OCI-LY3 (cell line): ENCODE measurements around the gene SNX25.

ENCODE experiments used
- EZH2phosphoT487 ChIP-seq: fragments of 200-600 bp; shearing (Covaris generic); IDR thresholded peaks from 2 replicates; pipeline ENCODE4 v1.6.1; 2018; ENCODE audit warnings: antibody characterized with exemption, mixed run types, low read depth
- TF ChIP-seq, protein P1 (sequence below): fragments of 200-600, 300-600 bp; sonication (generic); IDR thresholded peaks from 2 replicates; pipeline ENCODE4 v1.5.1; 2014; ENCODE audit warnings: antibody characterized with exemption, low read length, low read depth

DNA sequence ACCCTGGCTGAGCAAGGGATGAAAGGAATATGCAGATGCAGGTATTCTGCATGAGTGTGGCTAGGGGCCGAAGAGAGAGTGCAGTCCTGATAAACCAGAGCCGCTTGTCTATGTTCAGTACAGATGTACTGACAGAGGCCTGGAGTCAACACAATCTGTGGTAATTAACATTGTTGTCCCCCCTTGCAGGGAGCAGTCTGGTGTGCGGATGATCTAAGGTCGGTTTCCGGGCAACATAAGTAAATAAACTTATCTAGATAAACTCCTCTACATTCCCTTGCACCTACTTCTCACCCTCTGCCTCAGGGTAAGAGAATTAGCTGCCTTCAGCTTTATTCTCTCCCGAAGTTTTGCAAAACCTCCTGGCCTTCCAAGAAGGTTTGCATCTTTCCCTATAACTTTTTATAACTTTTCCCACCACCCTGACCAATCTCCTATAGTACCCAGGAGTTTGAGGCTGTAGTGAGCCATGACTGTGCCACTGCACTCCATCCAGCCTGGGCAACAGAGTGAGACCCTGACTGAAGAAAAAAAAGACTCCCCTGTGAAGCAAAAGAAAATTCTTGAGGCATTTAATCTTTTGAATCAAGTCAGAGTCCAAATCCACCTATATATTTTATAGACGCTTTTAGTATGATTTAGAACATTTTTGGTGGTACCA is 26.6 kb downstream of the SNX25 start:
- TF ChIP-seq, protein P1, sequence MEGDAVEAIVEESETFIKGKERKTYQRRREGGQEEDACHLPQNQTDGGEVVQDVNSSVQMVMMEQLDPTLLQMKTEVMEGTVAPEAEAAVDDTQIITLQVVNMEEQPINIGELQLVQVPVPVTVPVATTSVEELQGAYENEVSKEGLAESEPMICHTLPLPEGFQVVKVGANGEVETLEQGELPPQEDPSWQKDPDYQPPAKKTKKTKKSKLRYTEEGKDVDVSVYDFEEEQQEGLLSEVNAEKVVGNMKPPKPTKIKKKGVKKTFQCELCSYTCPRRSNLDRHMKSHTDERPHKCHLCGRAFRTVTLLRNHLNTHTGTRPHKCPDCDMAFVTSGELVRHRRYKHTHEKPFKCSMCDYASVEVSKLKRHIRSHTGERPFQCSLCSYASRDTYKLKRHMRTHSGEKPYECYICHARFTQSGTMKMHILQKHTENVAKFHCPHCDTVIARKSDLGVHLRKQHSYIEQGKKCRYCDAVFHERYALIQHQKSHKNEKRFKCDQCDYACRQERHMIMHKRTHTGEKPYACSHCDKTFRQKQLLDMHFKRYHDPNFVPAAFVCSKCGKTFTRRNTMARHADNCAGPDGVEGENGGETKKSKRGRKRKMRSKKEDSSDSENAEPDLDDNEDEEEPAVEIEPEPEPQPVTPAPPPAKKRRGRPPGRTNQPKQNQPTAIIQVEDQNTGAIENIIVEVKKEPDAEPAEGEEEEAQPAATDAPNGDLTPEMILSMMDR: no peak
- no peak for TF ChIP-seq EZH2phosphoT487
